HG02970 (cell line): Measurements from ENCODE around the gene KIZ.

Experiments used
- ATAC-seq: cut with Tn5 transposase; IDR thresholded peaks from one replicate; pipeline ENCODE4 v1.9.1; 2021; ENCODE audit warnings: mild to moderate bottlenecking, moderate library complexity, moderate number of reproducible peaks; ENCODE audit not compliant: unreplicated experiment, low FRiP score

Gene KIZ

GRCh38 chr20:21133917-21134622 lies 8.2 kb downstream of the KIZ start:
- ATAC-seq = no peak

- no peak for ATAC-seq
Measured at GRCh38 chr20:21134883-21135493, 9.1 kb downstream of the KIZ start.

DNA sequence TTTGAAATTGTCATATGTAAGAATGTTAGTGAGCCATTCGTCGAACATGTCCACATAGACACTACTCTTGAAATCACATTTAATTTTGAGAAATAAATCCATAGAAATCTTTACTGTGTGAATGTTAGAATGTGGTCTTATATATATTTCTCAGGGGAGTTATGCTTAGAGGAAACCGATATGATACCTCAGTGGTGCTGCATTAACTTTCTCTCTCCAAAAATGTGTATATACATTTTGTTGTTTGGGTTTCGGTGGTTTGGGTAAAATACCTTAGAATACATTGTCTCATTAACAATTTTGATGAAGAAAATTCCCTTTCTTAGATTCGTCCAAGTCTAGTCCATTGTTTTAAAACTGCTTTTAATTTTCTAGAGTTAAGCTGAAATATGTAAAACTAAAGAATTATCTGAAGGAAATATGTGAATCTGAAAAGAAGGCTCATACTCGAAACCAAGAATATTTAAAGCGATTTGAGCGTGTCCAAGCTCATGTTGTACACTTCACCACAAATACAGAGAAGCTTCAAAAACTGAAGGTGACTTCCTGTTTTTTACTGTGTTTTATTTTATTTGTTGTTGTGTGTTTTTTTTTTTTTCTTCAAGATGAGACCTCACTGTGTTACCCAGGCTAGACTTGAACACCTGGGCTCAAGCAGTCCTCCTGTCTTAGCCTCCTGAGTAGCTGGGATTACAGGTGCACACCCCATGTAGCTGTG lies 10.3 kb downstream of the KIZ start:
- ATAC-seq = no peak

GRCh38 chr20:21137078-21137477 lies 11.2 kb downstream of the KIZ start:
- ATAC-seq = no peak

GRCh38 chr20:21139881-21140566 lies 14.1 kb downstream of the KIZ start:
- ATAC-seq = no peak

GRCh38 chr20:21141825-21142224 lies 15.9 kb downstream of the KIZ start:
- ATAC-seq = no peak

DNA sequence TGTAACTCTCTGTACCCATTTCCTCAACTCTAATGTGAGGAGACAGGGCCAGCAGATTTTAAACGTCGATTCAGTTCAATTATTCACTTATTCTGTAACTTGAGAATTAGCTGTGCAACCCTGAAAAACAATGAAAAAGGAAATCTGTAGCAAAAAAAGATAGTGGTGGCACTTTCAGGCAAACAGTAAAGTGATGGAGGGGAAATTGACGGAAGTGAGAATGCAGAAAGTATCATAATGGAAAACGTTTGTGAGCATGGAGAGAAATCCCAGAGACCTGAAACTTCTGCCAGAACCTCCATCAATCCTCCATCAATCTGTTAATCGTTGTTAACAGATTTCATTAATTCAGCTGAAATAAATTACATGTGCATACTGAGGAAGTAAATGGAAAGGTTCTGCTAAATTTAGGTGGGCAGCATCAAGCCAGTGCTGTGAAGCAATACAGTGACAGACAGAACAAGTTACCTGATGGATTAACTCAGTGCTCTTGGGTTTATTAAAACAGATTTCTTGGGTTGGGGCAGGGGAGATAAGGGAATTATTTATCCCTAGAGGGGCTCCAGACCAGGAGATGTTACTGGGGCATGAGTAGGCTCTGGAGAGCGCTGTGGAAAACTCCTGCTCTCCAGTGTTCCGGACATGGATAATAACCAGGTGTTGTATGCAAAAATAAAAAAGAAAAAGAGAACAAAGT lies 17.5 kb downstream of the KIZ start:
- no peak for ATAC-seq

- ATAC-seq = no peak
Measured at GRCh38 chr20:21145424-21145823, 19.5 kb downstream of the KIZ start.

DNA sequence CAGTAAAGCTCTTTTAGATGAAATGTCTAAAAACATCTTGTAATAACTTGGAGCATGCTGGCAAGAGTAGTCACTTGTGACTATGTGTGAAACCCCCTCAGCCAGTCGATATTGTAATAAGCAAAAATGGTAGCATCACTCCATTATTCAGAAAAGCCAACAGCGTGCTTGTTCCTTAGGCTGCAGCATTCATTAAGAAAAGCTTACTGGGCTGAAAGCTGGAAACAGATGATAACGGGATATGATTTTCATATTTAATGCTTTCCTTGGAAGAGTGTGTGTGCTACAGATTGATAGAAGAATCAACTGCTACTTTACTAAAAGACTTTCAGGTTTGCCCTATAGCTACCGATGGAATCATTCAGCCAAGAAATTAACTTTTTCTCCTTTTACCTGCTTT lies 20.3 kb downstream of the KIZ start:
- no peak for ATAC-seq

- no peak for ATAC-seq
Measured at GRCh38 chr20:21147593-21147992, 21.7 kb downstream of the KIZ start.

- no peak for ATAC-seq
Measured at GRCh38 chr20:21149344-21149743, 23.5 kb downstream of the KIZ start.

DNA sequence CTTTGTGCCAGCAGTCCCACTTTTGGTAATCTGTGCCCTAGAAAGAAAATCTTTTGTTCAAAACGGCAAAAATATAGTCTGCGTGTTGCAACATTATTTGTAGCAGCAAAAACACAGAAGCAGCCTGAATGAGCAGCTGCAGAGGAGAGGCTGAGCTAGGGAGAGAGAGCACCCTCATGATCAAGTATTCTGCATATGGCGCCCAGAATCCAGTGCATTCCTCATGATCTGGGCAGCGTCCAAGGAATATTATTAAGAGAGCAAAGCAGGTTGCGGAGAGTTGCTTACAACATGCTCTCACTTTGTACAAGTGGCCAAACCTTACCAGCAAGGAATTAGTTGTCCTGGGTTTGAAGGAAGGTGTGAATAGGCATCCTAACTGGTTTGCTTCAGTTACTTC lies 25.9 kb downstream of the KIZ start:
- ATAC-seq = no peak

GRCh38 chr20:21154692-21155091 lies 28.8 kb downstream of the KIZ start:
- ATAC-seq = no peak

DNA sequence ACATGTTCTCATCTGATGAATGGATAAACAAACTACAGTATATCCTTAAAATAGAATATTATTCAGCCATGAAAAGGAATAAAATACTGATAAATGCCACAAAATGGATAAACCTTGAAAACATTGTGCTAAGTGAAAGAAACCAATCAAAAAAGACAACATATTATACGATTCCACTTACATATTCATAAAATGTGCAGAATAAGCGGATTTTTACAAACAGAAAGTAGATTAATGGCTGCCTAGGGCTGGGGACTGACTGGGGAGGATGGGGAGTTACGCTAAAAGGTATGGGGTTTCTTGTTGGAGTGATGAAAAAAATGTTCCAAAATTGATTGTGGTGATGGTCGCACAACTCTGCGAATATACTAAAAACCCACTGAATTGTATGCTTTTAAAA lies 29.4 kb downstream of the KIZ start:
- ATAC-seq = no peak

DNA sequence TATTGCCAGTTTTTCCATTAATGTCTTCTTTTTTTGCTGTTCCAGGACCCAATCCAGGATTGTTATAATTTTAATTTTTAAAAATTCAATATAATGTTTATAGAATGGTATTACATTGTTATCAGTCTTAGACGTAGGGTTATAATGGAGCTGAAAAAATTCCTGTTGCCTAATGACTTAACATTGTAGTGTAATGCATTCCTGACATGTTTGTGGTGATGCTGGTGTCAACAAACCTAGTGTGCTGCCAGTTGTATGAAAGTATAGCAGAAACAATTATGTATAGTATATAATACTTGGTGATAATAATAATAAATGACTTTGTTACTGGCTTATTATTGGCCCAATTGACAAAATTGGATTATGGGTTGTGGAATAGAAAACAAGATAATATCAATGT lies 30.4 kb downstream of the KIZ start:
- ATAC-seq = no peak

GRCh38 chr20:21157006-21157405 lies 31.1 kb downstream of the KIZ start:
- no peak for ATAC-seq

GRCh38 chr20:21159658-21160380 lies 33.9 kb downstream of the KIZ start:
- no peak for ATAC-seq

DNA sequence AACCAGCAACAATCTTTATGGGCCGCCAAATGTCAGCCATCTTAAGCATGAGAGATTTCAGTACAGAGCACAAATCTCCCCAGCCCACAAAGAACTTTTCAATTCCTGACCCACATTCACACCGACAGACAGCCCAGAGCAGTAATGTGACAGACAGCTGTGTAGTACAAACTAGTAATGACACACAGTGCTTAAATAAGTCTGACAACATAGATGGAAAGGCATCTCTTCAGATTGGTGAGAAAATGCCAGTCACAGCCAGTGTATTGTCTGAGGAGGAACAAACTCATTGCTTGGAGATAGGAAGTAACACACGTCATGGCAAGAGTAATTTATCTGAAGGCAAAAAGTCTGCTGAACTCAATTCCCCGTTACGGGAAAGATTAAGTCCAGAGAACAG lies 36.0 kb downstream of the KIZ start:
- no peak for ATAC-seq

- ATAC-seq = no peak
Measured at GRCh38 chr20:21162631-21163030, 36.7 kb downstream of the KIZ start.

DNA sequence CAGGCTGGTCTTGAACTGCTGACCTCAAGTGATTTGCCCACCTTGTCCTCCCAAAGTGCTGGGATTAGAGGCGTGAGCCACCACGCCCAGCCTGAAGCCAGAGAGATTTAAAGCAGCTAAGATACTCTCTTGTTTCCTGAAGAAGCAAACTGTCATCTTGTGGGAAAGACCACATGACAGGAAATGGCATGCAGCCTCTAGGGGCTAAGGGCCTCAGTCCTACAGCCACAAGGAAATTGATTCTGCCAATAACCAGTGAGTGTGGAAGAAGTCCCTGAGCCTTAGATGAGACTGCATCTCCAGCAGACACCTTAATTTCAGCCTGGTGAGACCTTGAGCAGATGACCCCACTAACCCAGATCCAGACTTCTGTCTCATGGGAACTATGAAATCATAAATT lies 40.9 kb downstream of the KIZ start:
- ATAC-seq = no peak
